Motor neuron (in vitro differentiated cells): ENCODE results near the gene CTNND2. TPM values are rescaled to one million over a fixed set of nuclear protein-coding genes. Genes with fewer than 3 reads are reported as not detected.
"Not testable (repeated sequence)": the region's sequence is repeated elsewhere in the genome, so short reads cannot be mapped to it uniquely, and the experiment has no call there.

Experiments
- ATAC-seq, 8 experiments: fragments of 200-7000 bp; cut with Tn5 transposase; replicated peaks in 6 of 8; 2 replicates each; pipeline ENCODE4 v1.8.0; 2021; ENCODE audit warnings: mild to moderate bottlenecking in 8 of 8, moderate library complexity in 8 of 8
- H3K27ac ChIP-seq, 2 donors: fragments of 250-450 bp; sonication (Bioruptor Pico); 2 replicates each; pipeline ENCODE4 v1.9.0; 2021; ENCODE audit warnings: antibody characterized with exemption in 2 of 2, mild to moderate bottlenecking in 2 of 2, moderate library complexity in 1 of 2
- H3K4me1 ChIP-seq, 2 donors: fragments of 250-450 bp; sonication (Bioruptor Pico); replicated peaks in 1 of 2; 2 replicates each; pipeline ENCODE4 v1.6.1; 2021; ENCODE audit warnings: antibody characterized with exemption in 2 of 2, mild to moderate bottlenecking in 2 of 2, moderate library complexity in 1 of 2
- H3K4me3 ChIP-seq, 5 donors: fragments of 250-450 bp; sonication (Bioruptor Pico); 2 replicates each; pipeline ENCODE4 v1.9.0; 2021; ENCODE audit warnings: antibody characterized with exemption in 5 of 5, mild to moderate bottlenecking in 5 of 5, moderate library complexity in 4 of 5
- WGBS, 10 experiments: fragments of 450-650 bp; shearing (Covaris generic); methylation state at CpG; one replicate each; pipeline ENCODE4 v1.0.0; 2022; 5-methylcytosine and 5-hydroxymethylcytosine counted together
- in situ Hi-C, 9 experiments: fragments of 400-800 bp; cut with MboI; loops; one replicate each; pipeline ENCODE4 v1.15.0; 2021; ENCODE audit warnings: low sequenced_read_pairs in 9 of 9, low pct_unique_long_range_greater_than_20kb in 2 of 9; ENCODE audit not compliant: unreplicated experiment in 9 of 9
- total RNA-seq, 8 experiments: library from RNA; unstranded; fragments of 300-600 nt; gene quantifications; 2 replicates each; pipeline versions ENCODE4 v1.2.3 to v1.2.4, GENCODE V29; 2022

Gene CTNND2
- total RNA-seq, 8 experiments from 2014 or later, result 0.51 to 49.9 (median 40.1) TPM

DNA sequence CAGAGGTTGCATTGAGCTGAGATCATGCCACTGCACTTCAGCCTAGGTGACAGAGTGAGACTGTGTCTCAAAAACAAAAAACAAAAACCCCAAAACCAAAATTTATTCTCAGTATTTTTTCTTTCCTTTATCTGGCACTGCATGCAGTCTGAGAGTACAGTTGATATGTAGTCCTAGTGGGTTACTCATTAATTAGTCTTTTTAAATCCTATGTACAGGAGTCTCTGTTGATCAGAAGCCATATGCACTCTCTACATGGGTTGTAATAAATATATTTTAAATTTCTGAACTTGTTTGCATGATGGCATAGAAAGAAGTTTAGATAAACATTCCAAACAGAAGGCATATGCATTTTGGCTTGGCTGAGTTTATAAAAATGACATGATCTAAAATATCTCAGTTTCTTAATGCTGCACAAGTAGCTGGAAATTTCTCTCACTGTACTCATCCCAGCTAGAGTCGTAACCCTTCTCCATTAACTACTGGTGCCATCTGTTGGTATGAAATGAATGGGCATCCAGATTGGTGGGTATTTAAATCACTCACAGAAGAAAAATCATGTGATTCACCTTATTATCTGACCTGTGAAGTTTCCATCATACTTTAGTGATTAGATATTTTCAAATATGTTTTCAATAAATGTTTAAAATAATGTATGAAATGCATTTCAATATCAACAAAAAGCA lies 284.8 kb downstream of the CTNND2 start:
- ATAC-seq, result peak in 4 of 8 experiments; percentile 49 to 89 (median 72)
- 0 to 90% (median 20%) methylated on average over 1 of the region's 1 CpG; no CpG with 5 or more reads in 3 of the 10 experiments for WGBS, 10 experiments
- H3K27ac ChIP-seq, result no peak overlapping the region
- no peak overlapping the region for H3K4me3 ChIP-seq
- H3K4me1 ChIP-seq, result peaks cover 0 to 2% of the 10 kb centered on the region in 2 donors
- in situ Hi-C loops, result loop anchor here in 1 of 9 experiments (25.0 kb wide), 1 partner anchor 257 kb away; no protein-coding TSS in a partner anchor

DNA sequence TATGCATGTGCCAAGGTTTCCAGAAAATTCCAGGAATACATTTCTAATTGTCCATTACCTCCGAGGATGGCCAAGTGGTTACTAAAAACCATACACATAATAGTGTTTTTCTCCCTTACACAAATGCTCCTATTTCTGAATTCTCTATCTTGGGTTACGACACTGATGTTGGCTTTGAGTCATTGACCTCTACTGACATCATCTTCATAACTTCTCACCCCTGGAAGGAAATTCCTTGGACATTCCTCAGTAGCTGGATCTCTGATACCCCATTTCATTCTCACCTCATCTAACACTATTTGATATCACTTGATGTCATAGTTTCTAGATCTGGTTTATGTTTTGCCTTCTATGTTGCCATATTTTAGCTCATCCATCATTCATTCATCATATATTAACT lies 287.2 kb downstream of the CTNND2 start:
- no peak overlapping the region for H3K4me3 ChIP-seq
- in situ Hi-C loops, result loop anchor here in 1 of 9 experiments (25.0 kb wide), 1 partner anchor 255 kb away; no protein-coding TSS in a partner anchor
- WGBS, 10 experiments, result 0 to 100% (median 89%) methylated on average over 1 to 2 of the region's 2 CpGs
- no peak for ATAC-seq
- H3K27ac ChIP-seq, result no peak overlapping the region
- peaks cover 0 to 2% of the 10 kb centered on the region in 2 donors for H3K4me1 ChIP-seq

GRCh38 chr5:11616624-11617023 lies 287.6 kb downstream of the CTNND2 start:
- in situ Hi-C loops, result loop anchor here in 1 of 9 experiments (25.0 kb wide), 1 partner anchor 254 kb away; no protein-coding TSS in a partner anchor
- ATAC-seq, result not testable (repeated sequence)
- 12 to 100% (median 90%) methylated on average over 3 to 7 of the region's 7 CpGs; no CpG with 5 or more reads in 1 of the 10 experiments for WGBS, 10 experiments

DNA sequence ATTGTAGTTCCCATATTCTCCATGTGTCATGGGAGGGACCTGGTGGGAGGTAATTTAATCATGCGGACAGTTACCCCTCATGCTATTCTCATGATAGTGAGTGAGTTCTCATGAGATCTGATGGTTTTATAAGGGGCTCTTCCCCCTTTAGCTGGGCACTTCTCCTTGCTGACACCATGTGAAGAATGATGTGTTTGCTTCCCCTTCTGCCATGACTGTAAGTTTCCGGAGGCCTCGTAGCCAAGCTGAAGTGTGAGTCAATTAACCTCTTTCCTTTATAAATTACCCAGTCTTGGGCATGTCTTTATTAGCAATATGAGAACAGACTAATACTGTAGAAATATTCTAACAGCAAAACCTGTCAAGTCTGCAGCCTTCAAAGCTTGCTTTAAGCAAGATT lies 293.2 kb downstream of the CTNND2 start:
- in situ Hi-C loops, result loop anchor here in 1 of 9 experiments (25.0 kb wide), 1 partner anchor 249 kb away; no protein-coding TSS in a partner anchor
- H3K4me1 ChIP-seq, result peaks cover 0 to 12% of the 10 kb centered on the region in 2 donors
- ATAC-seq, result no peak
- no peak overlapping the region for H3K27ac ChIP-seq
- WGBS, 10 experiments, result 0 to 100% (median 74%) methylated on average over 1 to 3 of the region's 3 CpGs; no CpG with 5 or more reads in 4 of the 10 experiments
- H3K4me3 ChIP-seq, result no peak overlapping the region

More at GRCh38 chr5:11616624-11617023, 287.6 kb downstream of the CTNND2 start:
- not testable (repeated sequence) for H3K27ac ChIP-seq, H3K4me3 ChIP-seq, H3K4me1 ChIP-seq

DNA sequence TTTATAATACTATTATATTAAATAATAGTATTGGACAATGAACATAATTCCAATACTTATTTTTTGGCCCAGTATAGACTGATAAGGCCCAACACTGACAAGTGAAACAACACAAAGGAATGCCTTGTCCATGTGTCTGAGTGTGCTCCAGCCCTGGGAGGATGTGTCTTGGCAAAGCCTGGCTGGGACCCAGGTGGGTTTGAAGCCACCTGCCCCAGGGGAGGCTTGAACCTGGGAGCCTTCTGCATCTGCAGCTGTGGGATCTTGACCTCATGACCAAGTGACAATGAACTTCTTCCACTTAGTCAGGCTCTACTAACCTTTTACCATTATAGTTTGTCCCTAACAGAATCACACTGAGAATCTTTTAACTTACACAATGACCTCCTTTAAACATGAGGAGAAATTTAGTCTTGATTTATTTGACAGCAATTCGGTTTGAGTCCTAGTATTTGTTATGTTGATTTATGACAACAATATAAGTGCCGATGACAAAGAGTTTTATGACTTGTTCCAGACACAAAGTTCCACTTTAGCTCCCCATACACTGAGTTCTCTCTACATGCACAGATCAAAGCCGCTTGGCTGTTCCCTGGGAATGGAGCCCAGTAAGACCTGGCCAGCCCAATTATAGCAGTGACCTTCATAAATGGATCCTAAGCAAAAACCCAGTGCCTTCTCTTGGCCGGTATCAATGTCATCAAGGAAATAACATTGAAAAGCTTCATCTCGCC lies 294.5 kb downstream of the CTNND2 start:
- in situ Hi-C loops, result loop anchor here in 1 of 9 experiments (25.0 kb wide), 1 partner anchor 247 kb away; no protein-coding TSS in a partner anchor
- ATAC-seq, result peak in 3 of 8 experiments; percentile 35 to 60 (median 56)
- 0 to 94% (median 19%) methylated on average over 1 to 5 of the region's 5 CpGs; no CpG with 5 or more reads in 3 of the 10 experiments for WGBS, 10 experiments
- Histone ChIP-seq H3K4me1 (peaks cover 0 to 12% of the 10 kb centered on the region in 2 donors), H3K4me3 (no peak overlapping the region), H3K27ac (no peak overlapping the region)

- Histone ChIP-seq H3K4me1 (peaks cover 0 to 12% of the 10 kb centered on the region in 2 donors), H3K4me3 (no peak overlapping the region), H3K27ac (no peak overlapping the region)
- in situ Hi-C loops, result loop anchor here in 1 of 9 experiments (25.0 kb wide), 1 partner anchor 246 kb away; no protein-coding TSS in a partner anchor
- no peak for ATAC-seq
Observed at GRCh38 chr5:11608530-11608929, 295.7 kb downstream of the CTNND2 start.

DNA sequence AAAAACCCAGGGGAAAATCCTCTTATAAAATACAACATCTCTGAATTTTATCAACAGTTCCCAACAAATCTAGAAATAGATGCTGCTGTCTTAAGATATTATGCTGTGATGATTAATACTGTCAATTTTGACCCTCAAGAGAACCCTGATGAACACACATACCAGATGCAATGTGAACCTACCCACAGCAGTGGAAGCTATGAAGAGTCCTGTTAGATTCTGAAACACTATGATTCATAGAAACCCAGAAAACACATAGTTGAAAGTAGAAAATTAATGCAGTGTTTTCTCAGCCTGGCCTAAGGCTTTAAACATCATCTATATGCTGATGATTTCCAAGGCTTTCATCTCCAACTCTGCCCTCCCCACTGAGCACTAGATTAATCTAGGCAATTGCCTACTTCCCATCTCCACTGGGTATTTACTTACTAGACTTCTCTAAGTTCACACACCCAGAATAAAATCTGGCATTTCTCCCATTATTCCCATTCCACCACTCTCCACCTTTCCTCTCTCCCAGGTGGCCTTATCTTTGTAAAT lies 296.2 kb downstream of the CTNND2 start:
- in situ Hi-C loops, result loop anchor here in 1 of 9 experiments (25.0 kb wide), 1 partner anchor 246 kb away; no protein-coding TSS in a partner anchor
- Histone ChIP-seq H3K4me3 (no peak overlapping the region), H3K4me1 (peaks cover 0 to 12% of the 10 kb centered on the region in 2 donors), H3K27ac (no peak overlapping the region)
- peak in 4 of 8 experiments; percentile 27 to 87 (median 36) for ATAC-seq

DNA sequence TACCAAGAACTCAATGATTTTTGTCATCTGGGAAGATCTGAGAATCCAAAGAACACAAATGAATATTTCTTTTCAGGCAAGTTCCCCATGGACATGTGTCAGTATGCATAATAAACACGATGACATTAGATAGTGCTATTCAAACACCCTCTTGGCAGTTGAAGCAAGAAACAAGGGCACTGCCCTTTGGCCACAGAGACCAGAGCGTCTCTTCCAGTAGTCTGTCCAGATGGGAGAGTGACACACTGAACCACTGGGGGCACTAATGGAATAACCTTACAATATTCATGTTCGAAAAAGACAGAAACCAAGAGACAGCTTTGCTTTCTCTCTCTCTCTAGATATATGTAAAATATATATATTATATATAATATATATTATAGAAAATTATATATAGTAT lies 301.9 kb downstream of the CTNND2 start:
- H3K27ac ChIP-seq, result no peak overlapping the region
- H3K4me3 ChIP-seq, result no peak overlapping the region
- WGBS, 10 experiments, result 40 to 100% (median 77%) methylated on average over 1 to 3 of the region's 3 CpGs; no CpG with 5 or more reads in 1 of the 10 experiments
- in situ Hi-C loops, result loop anchor here in 1 of 9 experiments (25.0 kb wide), 1 partner anchor 240 kb away; no protein-coding TSS in a partner anchor
- no peaks in the 10 kb centered on the region for H3K4me1 ChIP-seq
- ATAC-seq, result peak in 3 of 8 experiments; percentile 40 to 66 (median 46)

GRCh38 chr5:11599499-11599898 lies 304.7 kb downstream of the CTNND2 start:
- WGBS, 10 experiments, result 18 to 100% (median 93%) methylated on average over 1 to 5 of the region's 5 CpGs
- Histone ChIP-seq H3K27ac (no peak overlapping the region), H3K4me1 (peaks cover 7 to 18% of the 10 kb centered on the region in 2 donors), H3K4me3 (no peak overlapping the region)
- no peak for ATAC-seq
- in situ Hi-C loops, result no loop called here

DNA sequence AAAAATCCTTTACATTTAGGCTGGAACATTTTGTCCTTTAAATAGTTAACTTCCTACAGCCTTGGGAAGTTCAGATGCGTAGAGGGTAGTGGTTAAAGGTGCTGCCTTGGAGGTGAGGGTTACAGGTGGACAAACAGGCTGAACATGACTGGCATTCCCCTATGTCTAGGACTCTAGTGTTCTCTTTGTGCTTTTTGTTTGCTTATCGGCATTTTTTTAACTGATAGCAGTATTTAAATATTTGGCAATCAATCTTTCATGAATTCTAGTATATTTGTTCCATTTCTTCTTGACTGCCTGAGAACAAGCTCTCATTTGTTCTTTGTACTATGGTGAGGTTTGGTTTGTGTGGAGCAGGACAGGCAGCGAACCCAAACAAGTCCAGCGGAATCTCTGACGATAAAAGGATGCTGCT lies 307.6 kb downstream of the CTNND2 start:
- Histone ChIP-seq H3K4me1 (peaks cover 13 to 23% of the 10 kb centered on the region in 2 donors), H3K27ac (no peak overlapping the region), H3K4me3 (no peak overlapping the region)
- peak in 1 of 8 experiments; percentile 63 for ATAC-seq
- in situ Hi-C loops, result no loop called here
- 14 to 88% (median 62%) methylated on average over 1 to 5 of the region's 5 CpGs; no CpG with 5 or more reads in 2 of the 10 experiments for WGBS, 10 experiments

DNA sequence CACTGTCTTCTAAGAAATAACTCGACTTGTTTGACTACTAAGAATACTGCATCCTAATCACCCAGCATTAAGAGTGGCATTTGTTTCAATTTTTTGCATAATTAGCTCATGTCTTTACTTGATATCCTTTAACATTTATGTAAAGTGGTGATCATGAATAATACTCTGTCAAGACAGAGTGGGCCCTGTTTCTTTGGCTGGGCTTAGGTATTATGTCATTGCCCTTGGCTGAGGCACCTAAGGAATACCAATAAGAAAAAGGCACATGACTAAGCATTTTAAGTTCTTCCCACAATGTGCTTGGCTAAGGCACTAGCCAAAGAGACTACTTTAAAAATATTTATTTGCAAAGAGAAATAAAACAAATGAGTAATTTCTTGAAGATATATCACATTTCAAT lies 308.1 kb downstream of the CTNND2 start:
- Histone ChIP-seq H3K4me1 (peaks cover 13 to 23% of the 10 kb centered on the region in 2 donors), H3K27ac (no peak overlapping the region), H3K4me3 (no peak overlapping the region)
- in situ Hi-C loops, result no loop called here
- WGBS, 10 experiments, result 0 to 100% (median 0%) methylated on average over 1 of the region's 1 CpG; no CpG with 5 or more reads in 3 of the 10 experiments
- ATAC-seq, result peak in 7 of 8 experiments; percentile 63 to 91 (median 77)

DNA sequence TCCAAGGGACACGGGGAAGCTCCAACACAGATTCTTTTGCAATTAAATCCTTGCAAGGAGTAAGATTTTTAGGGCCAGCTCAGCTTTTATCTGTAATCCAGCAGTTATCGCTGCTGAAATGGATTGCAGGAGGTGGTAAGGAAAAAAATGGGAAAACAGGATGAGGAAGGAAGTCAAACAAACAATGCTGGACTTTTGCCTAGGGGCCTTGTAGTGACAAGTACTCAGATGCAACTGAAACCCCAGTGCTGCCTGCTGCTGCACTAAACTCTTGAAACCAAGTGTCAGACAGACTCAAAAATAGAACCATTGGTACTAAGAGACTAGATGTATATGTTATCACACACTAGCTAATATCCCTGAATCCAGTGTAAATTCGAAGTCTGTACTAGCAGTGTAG lies 309.2 kb downstream of the CTNND2 start:
- no peak overlapping the region for H3K4me3 ChIP-seq
- peak in 4 of 8 experiments; percentile 21 to 53 (median 39) for ATAC-seq
- peaks cover 13 to 23% of the 10 kb centered on the region in 2 donors for H3K4me1 ChIP-seq
- WGBS, 10 experiments, result 0 to 80% (median 44%) methylated on average over 1 to 3 of the region's 3 CpGs
- H3K27ac ChIP-seq, result no peak overlapping the region
- in situ Hi-C loops, result no loop called here
